Sigmoid colon (tissue), 7 donors: Measurements from ENCODE around the gene COX6B1. TPM values are rescaled to one million over a fixed set of nuclear protein-coding genes. Genes with fewer than 3 reads are reported as not detected.

Source experiments
- DNase-seq: peaks from one replicate; pipeline ENCODE4 v3.0.0-alpha.2; 2019
- H3K27ac ChIP-seq, 4 donors: fragments of 200-600 bp; sonication (generic); one replicate each; pipeline ENCODE4 v1.5.1; 2016 to 2019; ENCODE audit warnings: mild to moderate bottlenecking in 1 of 4
- H3K27me3 ChIP-seq, 3 donors: fragments of 200-600 bp; sonication (generic); one replicate each; pipeline ENCODE4 v1.5.1; 2019; ENCODE audit warnings: mild to moderate bottlenecking in 1 of 3
- H3K36me3 ChIP-seq, 4 donors: fragments of 200-600 bp; sonication (generic); one replicate each; pipeline ENCODE4 v1.5.1; 2016 to 2019
- H3K4me1 ChIP-seq, 4 donors: fragments of 200-600 bp; sonication (generic); one replicate each; pipeline ENCODE4 v1.5.1; 2017 to 2019
- H3K4me3 ChIP-seq, 4 donors: fragments of 200-600 bp; sonication (generic); one replicate each; pipeline ENCODE4 v1.5.1; 2017 to 2019; ENCODE audit warnings: mild to moderate bottlenecking in 2 of 4, moderate library complexity in 1 of 4
- H3K9me3 ChIP-seq, 4 donors: fragments of 200-600 bp in 3 of 4; sonication (generic) in 3 of 4; one replicate each; pipeline versions ENCODE4 v1.5.1 to v1.6.1; 2013 to 2019
- EP300 ChIP-seq, 4 donors: sonication (generic); formaldehyde crosslinking; IDR thresholded peaks; one replicate each; pipeline ENCODE4 v1.6.1; 2017; ENCODE audit warnings: antibody characterized with exemption in 4 of 4
- POLR2A ChIP-seq, 2 donors: fragments of 450-650 bp; IDR thresholded peaks; one replicate each; pipeline ENCODE4 v1.6.1; 2016; ENCODE audit warnings: antibody characterized with exemption in 2 of 2, mild to moderate bottlenecking in 2 of 2, moderate library complexity in 2 of 2
- POLR2AphosphoS5 ChIP-seq, 4 donors: sonication (generic); formaldehyde crosslinking; IDR thresholded peaks; one replicate each; pipeline ENCODE4 v1.6.1; 2017; ENCODE audit warnings: antibody characterized with exemption in 4 of 4
- WGBS, 2 donors: extraction: QIAGEN DNeasy Blood & Tissue Kit; methylation state at CpG; one replicate each; pipeline ENCODE4 v1.1.7; 2013; 5-methylcytosine and 5-hydroxymethylcytosine counted together
- intact Hi-C: fragments of 100-400 bp; cut with DNase I; formaldehyde crosslinking; loops from one replicate; pipeline ENCODE4 v1.15.1; 2023
- polyA plus RNA-seq, 3 donors: library from polyadenylated mRNA; stranded (reverse); fragments of 200-250 nt; gene quantifications; one replicate each; pipeline ENCODE4 v1.2.3, GENCODE V29; 2013
- total RNA-seq, 4 donors: library from RNA; depleted of rRNA; stranded (reverse); fragments of >200 nt; gene quantifications; one replicate each; pipeline ENCODE4 v1.1.0, GENCODE V29; 2016
- TF ChIP-seq, protein P1 (sequence below), 4 experiments: fragments of 450-650 bp in 3 of 4; fragments of 200-600 bp in 1 of 4; IDR thresholded peaks; one replicate each; pipeline ENCODE4 v1.5.1; 2016 to 2019; ENCODE audit warnings: antibody characterized with exemption in 4 of 4, mild to moderate bottlenecking in 3 of 4, moderate library complexity in 2 of 4
- donor health status: healthy with polysubstance abuse.
- donor health status: Bipolar disorder and iron deficiency.
- donor health status: healthy.

COX6B1 gene
- total and polyA plus RNA-seq, 7 donors: 593 to 1,718 (median 780) TPM

DNA sequence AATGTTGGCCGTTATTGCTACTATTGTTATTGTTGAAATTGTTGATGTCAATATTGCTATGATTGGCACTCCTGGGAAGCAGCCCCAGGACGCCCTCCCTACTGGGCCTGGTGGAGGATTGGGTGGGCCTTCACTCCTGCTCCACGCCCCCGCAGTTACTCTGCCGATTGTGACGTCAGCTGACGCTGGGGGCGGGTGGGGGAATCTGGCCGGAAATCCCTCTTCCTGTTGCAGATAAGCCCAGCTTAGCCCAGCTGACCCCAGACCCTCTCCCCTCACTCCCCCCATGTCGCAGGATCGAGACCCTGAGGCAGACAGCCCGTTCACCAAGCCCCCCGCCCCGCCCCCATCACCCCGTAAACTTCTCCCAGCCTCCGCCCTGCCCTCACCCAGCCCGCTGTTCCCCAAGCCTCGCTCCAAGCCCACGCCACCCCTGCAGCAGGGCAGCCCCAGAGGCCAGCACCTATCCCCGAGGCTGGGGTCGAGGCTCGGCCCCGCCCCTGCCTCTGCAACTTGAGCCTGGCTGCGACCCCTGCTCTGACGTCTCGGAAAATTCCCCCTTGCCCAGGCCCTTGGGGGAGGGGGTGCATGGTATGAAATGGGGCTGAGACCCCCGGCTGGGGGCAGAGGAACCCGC lies 6.5 kb upstream of the COX6B1 start, which contains the start of gene ETV2:
ETV2 (plus strand) TSS at position 231 of the 637 bp plus-strand sequence. CDS start 716 bp downstream, outside the sequence.
- H3K27ac ChIP-seq: no peak within 1 kb of the TSS
- no peaks in the 10 kb centered on the region for H3K27me3 ChIP-seq
- 18 to 30% methylated on average over 28 of the region's 28 CpGs for WGBS, 2 donors
- no peak for DNase-seq
- TF ChIP-seq, protein P1, sequence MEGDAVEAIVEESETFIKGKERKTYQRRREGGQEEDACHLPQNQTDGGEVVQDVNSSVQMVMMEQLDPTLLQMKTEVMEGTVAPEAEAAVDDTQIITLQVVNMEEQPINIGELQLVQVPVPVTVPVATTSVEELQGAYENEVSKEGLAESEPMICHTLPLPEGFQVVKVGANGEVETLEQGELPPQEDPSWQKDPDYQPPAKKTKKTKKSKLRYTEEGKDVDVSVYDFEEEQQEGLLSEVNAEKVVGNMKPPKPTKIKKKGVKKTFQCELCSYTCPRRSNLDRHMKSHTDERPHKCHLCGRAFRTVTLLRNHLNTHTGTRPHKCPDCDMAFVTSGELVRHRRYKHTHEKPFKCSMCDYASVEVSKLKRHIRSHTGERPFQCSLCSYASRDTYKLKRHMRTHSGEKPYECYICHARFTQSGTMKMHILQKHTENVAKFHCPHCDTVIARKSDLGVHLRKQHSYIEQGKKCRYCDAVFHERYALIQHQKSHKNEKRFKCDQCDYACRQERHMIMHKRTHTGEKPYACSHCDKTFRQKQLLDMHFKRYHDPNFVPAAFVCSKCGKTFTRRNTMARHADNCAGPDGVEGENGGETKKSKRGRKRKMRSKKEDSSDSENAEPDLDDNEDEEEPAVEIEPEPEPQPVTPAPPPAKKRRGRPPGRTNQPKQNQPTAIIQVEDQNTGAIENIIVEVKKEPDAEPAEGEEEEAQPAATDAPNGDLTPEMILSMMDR (IDR thresholded peaks at IDR 0.05): no peak
- TF ChIP-seq POLR2AphosphoS5 (IDR thresholded peaks at IDR 0.05) (no peak), EP300 (IDR thresholded peaks at IDR 0.05) (no peak), POLR2A (IDR thresholded peaks at IDR 0.05) (no peak)
- no peaks in the 10 kb centered on the region for H3K9me3 ChIP-seq
- H3K4me3 ChIP-seq: no peak within 1 kb of the TSS
- H3K4me1 ChIP-seq: peaks cover 0 to 39% (median 32%) of the 10 kb centered on the region in 4 donors
- H3K36me3 ChIP-seq: peaks cover 12 to 16% (median 13%) of the 10 kb centered on the region in 4 donors
- intact Hi-C loops: loop anchor here (2.0 to 10.0 kb wide), 3 partner anchors 13 to 967 kb away; partner anchors contain the start of genes RBM42, SCGB2B2, ZBTB32 and ZNF302

DNA sequence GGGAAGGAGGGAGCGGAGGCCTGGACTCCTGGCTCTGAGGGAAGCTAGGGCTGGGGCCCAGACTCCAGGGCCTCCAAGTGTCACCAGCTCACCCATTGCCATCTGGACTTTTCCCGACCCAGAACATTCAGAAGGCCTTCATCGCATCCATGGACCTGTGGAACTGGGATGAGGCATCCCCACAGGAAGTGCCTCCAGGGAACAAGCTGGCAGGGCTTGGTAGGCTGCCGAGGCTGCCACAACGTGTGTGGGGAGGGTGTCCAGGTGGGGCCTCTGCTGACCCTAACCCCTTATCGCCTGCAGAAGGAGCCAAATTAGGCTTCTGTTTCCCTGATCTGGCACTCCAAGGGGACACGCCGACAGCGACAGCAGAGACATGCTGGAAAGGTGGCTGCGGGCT lies 5.8 kb upstream of the COX6B1 start:
- H3K27me3 ChIP-seq: no peaks in the 10 kb centered on the region
- peaks cover 0 to 40% (median 32%) of the 10 kb centered on the region in 4 donors for H3K4me1 ChIP-seq
- WGBS, 2 donors: 80 to 87% methylated on average over 10 of the region's 10 CpGs
- no peak overlapping the region for H3K27ac ChIP-seq
- no peak overlapping the region for H3K4me3 ChIP-seq
- TF ChIP-seq POLR2AphosphoS5 (IDR thresholded peaks at IDR 0.05) (no peak), EP300 (IDR thresholded peaks at IDR 0.05) (no peak), POLR2A (IDR thresholded peaks at IDR 0.05) (no peak)
- TF ChIP-seq, protein P1 (IDR thresholded peaks at IDR 0.05): no peak
- peaks cover 5 to 9% (median 6%) of the 10 kb centered on the region in 4 donors for H3K36me3 ChIP-seq
- H3K9me3 ChIP-seq: no peaks in the 10 kb centered on the region
- DNase-seq: no peak
- intact Hi-C loops: loop anchor here (2.0 to 10.0 kb wide), 3 partner anchors 14 to 968 kb away; partner anchors contain the start of genes RBM42, SCGB2B2, ZBTB32 and ZNF302

DNA sequence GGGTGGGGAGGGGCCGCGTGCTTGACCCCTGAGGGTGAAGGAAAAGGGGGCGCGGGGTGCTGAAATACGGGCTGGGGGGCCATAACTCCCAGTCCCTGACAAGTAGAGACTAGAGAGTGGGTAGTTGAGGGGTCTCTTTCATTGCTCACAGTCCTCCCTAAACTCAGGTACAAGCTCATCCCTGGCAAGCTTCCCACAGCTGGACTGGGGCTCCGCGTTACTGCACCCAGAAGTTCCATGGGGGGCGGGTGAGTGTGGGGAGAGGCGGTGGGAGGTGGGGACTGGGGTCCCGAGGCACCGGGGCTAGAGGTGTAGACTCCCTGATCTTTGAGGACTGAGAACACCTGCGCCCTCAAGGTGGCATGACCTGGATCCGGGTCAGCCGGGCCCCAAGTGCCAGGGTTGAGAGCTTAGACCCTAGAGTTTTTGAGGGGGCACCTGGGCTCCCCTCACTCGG lies 5.3 kb upstream of the COX6B1 start:
- TF ChIP-seq POLR2AphosphoS5 (IDR thresholded peaks at IDR 0.05) (no peak), POLR2A (IDR thresholded peaks at IDR 0.05) (no peak), EP300 (IDR thresholded peaks at IDR 0.05) (no peak)
- TF ChIP-seq, protein P1 (IDR thresholded peaks at IDR 0.05): no peak
- WGBS, 2 donors: 31 to 42% methylated on average over 15 of the region's 15 CpGs
- Histone ChIP-seq H3K27me3 (no peaks in the 10 kb centered on the region), H3K36me3 (peaks cover 0 to 4% (median 1%) of the 10 kb centered on the region in 4 donors), H3K4me1 (peaks cover 0 to 45% (median 36%) of the 10 kb centered on the region in 4 donors), H3K4me3 (peak overlapping the region; percentile 46 to 60 (median 54)), H3K27ac (peak overlapping the region; percentile 86 to 94 (median 91)), H3K9me3 (no peaks in the 10 kb centered on the region)
- DNase-seq: no peak
- intact Hi-C loops: loop anchor here (2.0 to 10.0 kb wide), 3 partner anchors 14 to 968 kb away; partner anchors contain the start of genes RBM42, SCGB2B2, ZBTB32 and ZNF302

DNA sequence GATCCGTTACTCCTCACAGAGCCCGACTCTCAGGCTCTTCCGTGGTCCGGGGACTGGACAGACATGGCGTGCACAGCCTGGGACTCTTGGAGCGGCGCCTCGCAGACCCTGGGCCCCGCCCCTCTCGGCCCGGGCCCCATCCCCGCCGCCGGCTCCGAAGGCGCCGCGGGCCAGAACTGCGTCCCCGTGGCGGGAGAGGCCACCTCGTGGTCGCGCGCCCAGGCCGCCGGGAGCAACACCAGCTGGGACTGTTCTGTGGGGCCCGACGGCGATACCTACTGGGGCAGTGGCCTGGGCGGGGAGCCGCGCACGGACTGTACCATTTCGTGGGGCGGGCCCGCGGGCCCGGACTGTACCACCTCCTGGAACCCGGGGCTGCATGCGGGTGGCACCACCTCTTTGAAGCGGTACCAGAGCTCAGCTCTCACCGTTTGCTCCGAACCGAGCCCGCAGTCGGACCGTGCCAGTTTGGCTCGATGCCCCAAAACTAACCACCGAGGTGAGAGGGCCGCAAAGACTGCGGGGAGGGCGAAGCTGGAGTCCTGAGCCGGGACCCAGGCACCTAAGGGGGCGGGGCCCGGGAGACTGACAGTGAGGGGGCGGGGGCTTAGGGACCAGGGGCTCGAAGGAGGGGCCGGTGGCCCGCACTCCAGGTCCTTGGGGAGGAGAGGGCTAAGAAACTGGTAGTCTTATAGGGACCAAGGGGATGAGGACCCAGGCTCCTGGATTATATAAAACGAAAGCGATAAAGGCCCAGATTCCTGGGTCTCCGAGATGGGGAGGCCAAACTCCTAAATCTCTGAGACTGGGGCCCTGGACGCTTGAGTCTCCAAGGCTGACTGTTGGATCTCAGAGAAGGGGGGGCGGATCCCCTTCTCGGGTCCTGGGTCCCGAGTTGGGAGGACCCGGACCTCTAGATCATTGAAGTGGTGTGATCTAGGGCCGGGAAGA lies 4.6 kb upstream of the COX6B1 start:
- no peak for TF ChIP-seq POLR2A (IDR thresholded peaks at IDR 0.05)
- TF ChIP-seq POLR2AphosphoS5 (IDR thresholded peaks at IDR 0.05): peak; percentile 35 to 58 (median 48)
- Histone ChIP-seq H3K27me3 (no peaks in the 10 kb centered on the region), H3K9me3 (no peaks in the 10 kb centered on the region), H3K36me3 (no peaks in the 10 kb centered on the region), H3K4me1 (peaks cover 0 to 46% (median 37%) of the 10 kb centered on the region in 4 donors), H3K27ac (peak overlapping the region; percentile 86 to 94 (median 91)), H3K4me3 (peak overlapping the region; percentile 46 to 60 (median 54))
- intact Hi-C loops: loop anchor here (2.0 to 10.0 kb wide), 3 partner anchors 15 to 969 kb away; partner anchors contain the start of genes RBM42, SCGB2B2, ZBTB32 and ZNF302
- 0 to 1% methylated on average over 69 of the region's 69 CpGs for WGBS, 2 donors
- peak; percentile 90 for DNase-seq
